HepG2 (cell line): ENCODE data around the gene GTSF1L. TPM values are rescaled to one million over a fixed set of nuclear protein-coding genes. Genes with fewer than 3 reads are reported as not detected.

Experiments
- ATAC-seq: fragments of 200-7000 bp; cut with Tn5 transposase; 3 replicates; pipeline ENCODE4 v1.9.1; 2020; ENCODE audit warnings: mild to moderate bottlenecking, moderate library complexity
- BruUV-seq: library from RNA; stranded (reverse); fragments of 400-500 nt; replicated peaks from 2 replicates; lab custom pipeline; 2021; lab: Mats Ljungman, UMichigan
- CTCF ChIA-PET: fragments of 300-600 bp; formaldehyde crosslinking; extraction: SDS; loops from one replicate; lab custom pipeline; 2021; ENCODE audit warnings: low total read pairs, inconsistent platforms, low intra/inter-chr PET ratio; lab: Yijun Ruan, JAX
- POLR2A ChIA-PET: fragments of 350-600 bp; sonication (Branson Sonifier 250); formaldehyde crosslinking; loops from one replicate; lab custom pipeline; 2020; ENCODE audit warnings: antibody characterized with exemption, inconsistent platforms; lab: Yijun Ruan, JAX
- DNase-seq: peaks from one replicate; pipeline ENCODE4 v3.0.0-alpha.2; 2015; ENCODE audit warnings: low spot score
- FAIRE-seq: peaks from 3 replicates; lab custom pipeline; 2011; peaks lifted over from hg19 to GRCh38; lab: Jason Lieb, UNC
- H2AFZ ChIP-seq: one replicate; pipeline ENCODE4 v1.6.1; 2011; ENCODE audit warnings: low read length, inconsistent platforms
- H3K27ac ChIP-seq: fragments of 300-600 bp; 3 replicates; pipeline ENCODE4 v1.8.0; 2011; ENCODE audit warnings: mixed run types, mild to moderate bottlenecking, mixed read lengths, low read length, inconsistent platforms; ENCODE audit not compliant: insufficient read depth; ENCODE audit errors: extremely low read length
- H3K27me3 ChIP-seq, 2 experiments: fragments of 200-600 bp in 1 of 2; 2 replicates in 1 of 2; 3 replicates in 1 of 2; pipeline versions ENCODE4 v1.6.0 to v1.8.0; 2011; ENCODE audit warnings: low read length in 2 of 2, mild to moderate bottlenecking in 2 of 2, moderate library complexity in 2 of 2, inconsistent platforms in 1 of 2; ENCODE audit not compliant: insufficient read depth in 2 of 2, control insufficient read depth in 1 of 2
- H3K36me3 ChIP-seq, 2 experiments: fragments of 200-600 bp in 1 of 2; replicated peaks in 1 of 2; 2 replicates in 1 of 2; 3 replicates in 1 of 2; pipeline versions ENCODE4 v1.5.1 to v1.8.0; 2011; ENCODE audit warnings: low read length in 2 of 2, inconsistent platforms in 1 of 2; ENCODE audit not compliant: insufficient read depth in 2 of 2, control insufficient read depth in 1 of 2
- H3K4me1 ChIP-seq: 2 replicates; pipeline ENCODE4 v1.5.1; 2012; ENCODE audit warnings: low read length, inconsistent platforms; ENCODE audit not compliant: insufficient read depth
- H3K4me2 ChIP-seq: 2 replicates; pipeline ENCODE4 v1.6.0; 2011; ENCODE audit warnings: low read depth, low read length, inconsistent platforms
- H3K4me3 ChIP-seq, 3 experiments: fragments of 200-600 bp in 1 of 3; sonication (generic), shearing (Covaris generic) in 1 of 3; replicated peaks in 1 of 3; 2 replicates each; pipeline ENCODE4 v1.5.1; 2011 to 2016; ENCODE audit warnings: low read length in 3 of 3, inconsistent platforms in 2 of 3, low read depth in 2 of 3, mild to moderate bottlenecking in 2 of 3, control low read depth in 1 of 3, mixed read lengths in 1 of 3; ENCODE audit not compliant: insufficient read depth in 1 of 3
- H3K79me2 ChIP-seq: one replicate; pipeline ENCODE4 v1.6.1; 2011; ENCODE audit warnings: low read length, inconsistent platforms; ENCODE audit not compliant: insufficient read depth
- H3K9ac ChIP-seq: 2 replicates; pipeline ENCODE4 v1.6.0; 2011; ENCODE audit warnings: mild to moderate bottlenecking, low read depth, low read length, inconsistent platforms; ENCODE audit not compliant: insufficient read depth
- H3K9me3 ChIP-seq: 2 replicates; pipeline ENCODE4 v1.5.1; 2012; ENCODE audit warnings: mild to moderate bottlenecking, low read length
- H4K20me1 ChIP-seq: 2 replicates; pipeline ENCODE4 v1.6.0; 2011; ENCODE audit warnings: inconsistent platforms, mild to moderate bottlenecking, low read length, moderate library complexity; ENCODE audit not compliant: insufficient read depth
- NCOR1 ChIP-seq: fragments of 200-600 bp; sonication (generic); IDR thresholded peaks from 2 replicates; pipeline ENCODE4 v1.7.0; 2017; ENCODE audit warnings: antibody characterized with exemption, low read length, borderline replicate concordance
- WGBS: methylation state at CpG from one replicate; pipeline ENCODE4 v1.1.6; 2017; ENCODE audit warnings: low lambda C conversion rate; 5-methylcytosine and 5-hydroxymethylcytosine counted together
- in situ Hi-C: cut with HindIII; loops from 2 replicates; pipeline ENCODE4 v1.10.0; 2017; ENCODE audit warnings: low pct_unique_long_range_greater_than_20kb; ENCODE audit not compliant: extremely low pct_ligation_motif_present
- intact Hi-C: fragments of 100-400 bp; cut with micrococcal nuclease; formaldehyde crosslinking; loops from one replicate; pipeline ENCODE4 v1.10.0; 2022; ENCODE audit not compliant: unreplicated experiment
- polyA plus RNA-seq, 8 experiments: library from polyadenylated mRNA; depleted of rRNA in 3 of 8; stranded (reverse) in 7 of 8; unstranded in 1 of 8; fragments of >200 nt; fragmentation: Illumina TruSeq in 4 of 8; extraction: Trizol in 4 of 8; gene quantifications; 2 replicates each; pipeline versions ENCODE4 v1.2.1 to v1.2.3, GENCODE V29; 2011 to 2016; ENCODE audit warnings: low read depth in 4 of 8, missing spikeins in 1 of 8, mixed read lengths in 1 of 8; ENCODE audit not compliant: insufficient read depth in 1 of 8
- total RNA-seq, 5 experiments: library from RNA; depleted of rRNA; stranded (reverse); fragments of >200 nt; fragmentation: Illumina TruSeq; extraction: Trizol; gene quantifications; 2 replicates each; pipeline ENCODE4 v1.2.3, GENCODE V29; 2016; ENCODE audit warnings: low read depth in 1 of 5
- TF ChIP-seq, protein P1 (sequence below): sonication (generic); formaldehyde crosslinking; IDR thresholded peaks from 2 replicates; pipeline ENCODE4 v1.5.0; 2020; ENCODE audit warnings: mild to moderate bottlenecking, missing genetic modification reagents, moderate library complexity
- TF ChIP-seq, protein P2 (sequence below): sonication (generic); formaldehyde crosslinking; IDR thresholded peaks from 2 replicates; pipeline ENCODE4 v1.4.0; 2020; ENCODE audit warnings: mild to moderate bottlenecking, missing genetic modification reagents

Gene GTSF1L
- total and polyA plus RNA-seq, 2 of the 13 experiments (the other 11 are each of a cell fraction or from before 2014, with no cell fraction given): not detected

DNA sequence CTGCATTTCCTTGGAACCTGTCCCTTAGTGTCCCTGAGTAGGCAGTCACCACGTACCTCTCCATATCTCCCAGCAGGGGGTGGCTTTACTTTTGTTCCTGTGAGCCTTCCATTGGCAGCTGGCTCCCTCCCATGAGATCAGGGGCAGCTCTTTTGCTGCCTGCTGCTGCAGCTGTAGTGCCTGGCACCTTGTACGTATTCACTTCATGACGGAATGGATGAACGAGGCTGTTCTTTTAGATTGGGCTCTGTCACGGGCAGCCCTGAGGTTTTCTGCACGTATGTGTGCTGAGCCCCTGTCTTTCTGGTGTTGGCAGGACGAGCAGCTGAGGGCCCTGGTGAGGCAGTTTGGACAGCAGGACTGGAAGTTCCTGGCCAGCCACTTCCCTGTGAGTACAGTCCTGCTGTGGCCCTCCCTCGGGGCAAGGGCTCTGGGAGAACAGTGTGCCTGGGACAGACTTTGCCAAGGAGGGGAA is 45.3 kb downstream of the GTSF1L start:
- FAIRE-seq (no peak), ATAC-seq (peak; percentile 83), DNase-seq (no peak)
- H2AFZ ChIP-seq: no peak overlapping the region
- H3K9ac ChIP-seq: no peak overlapping the region
- peaks cover 10% of the 10 kb centered on the region for H3K4me1 ChIP-seq
- no peaks in the 10 kb centered on the region for H3K27me3 ChIP-seq
- POLR2A ChIA-PET: no interaction called here
- CTCF ChIA-PET: no interaction called here
- H3K9me3 ChIP-seq: no peaks in the 10 kb centered on the region
- 94% methylated on average over 8 of the region's 8 CpGs for WGBS
- H3K79me2 ChIP-seq: no peaks in the 10 kb centered on the region
- intact Hi-C loops (no loop called here), in situ Hi-C loops (no loop called here)
- H3K4me3 ChIP-seq: no peak overlapping the region
- peaks cover 8 to 35% of the 10 kb centered on the region in 2 experiments; a peak in 4 of 5 replicates for H3K36me3 ChIP-seq
- H4K20me1 ChIP-seq: no peaks in the 10 kb centered on the region
- TF ChIP-seq NCOR1: no peak
- TF ChIP-seq, protein P1, sequence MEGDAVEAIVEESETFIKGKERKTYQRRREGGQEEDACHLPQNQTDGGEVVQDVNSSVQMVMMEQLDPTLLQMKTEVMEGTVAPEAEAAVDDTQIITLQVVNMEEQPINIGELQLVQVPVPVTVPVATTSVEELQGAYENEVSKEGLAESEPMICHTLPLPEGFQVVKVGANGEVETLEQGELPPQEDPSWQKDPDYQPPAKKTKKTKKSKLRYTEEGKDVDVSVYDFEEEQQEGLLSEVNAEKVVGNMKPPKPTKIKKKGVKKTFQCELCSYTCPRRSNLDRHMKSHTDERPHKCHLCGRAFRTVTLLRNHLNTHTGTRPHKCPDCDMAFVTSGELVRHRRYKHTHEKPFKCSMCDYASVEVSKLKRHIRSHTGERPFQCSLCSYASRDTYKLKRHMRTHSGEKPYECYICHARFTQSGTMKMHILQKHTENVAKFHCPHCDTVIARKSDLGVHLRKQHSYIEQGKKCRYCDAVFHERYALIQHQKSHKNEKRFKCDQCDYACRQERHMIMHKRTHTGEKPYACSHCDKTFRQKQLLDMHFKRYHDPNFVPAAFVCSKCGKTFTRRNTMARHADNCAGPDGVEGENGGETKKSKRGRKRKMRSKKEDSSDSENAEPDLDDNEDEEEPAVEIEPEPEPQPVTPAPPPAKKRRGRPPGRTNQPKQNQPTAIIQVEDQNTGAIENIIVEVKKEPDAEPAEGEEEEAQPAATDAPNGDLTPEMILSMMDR (CRISPR knock-in tag): 0 out of 2 replicates have a peak, but pooled peaks have one; percentile 25
- TF ChIP-seq, protein P2, sequence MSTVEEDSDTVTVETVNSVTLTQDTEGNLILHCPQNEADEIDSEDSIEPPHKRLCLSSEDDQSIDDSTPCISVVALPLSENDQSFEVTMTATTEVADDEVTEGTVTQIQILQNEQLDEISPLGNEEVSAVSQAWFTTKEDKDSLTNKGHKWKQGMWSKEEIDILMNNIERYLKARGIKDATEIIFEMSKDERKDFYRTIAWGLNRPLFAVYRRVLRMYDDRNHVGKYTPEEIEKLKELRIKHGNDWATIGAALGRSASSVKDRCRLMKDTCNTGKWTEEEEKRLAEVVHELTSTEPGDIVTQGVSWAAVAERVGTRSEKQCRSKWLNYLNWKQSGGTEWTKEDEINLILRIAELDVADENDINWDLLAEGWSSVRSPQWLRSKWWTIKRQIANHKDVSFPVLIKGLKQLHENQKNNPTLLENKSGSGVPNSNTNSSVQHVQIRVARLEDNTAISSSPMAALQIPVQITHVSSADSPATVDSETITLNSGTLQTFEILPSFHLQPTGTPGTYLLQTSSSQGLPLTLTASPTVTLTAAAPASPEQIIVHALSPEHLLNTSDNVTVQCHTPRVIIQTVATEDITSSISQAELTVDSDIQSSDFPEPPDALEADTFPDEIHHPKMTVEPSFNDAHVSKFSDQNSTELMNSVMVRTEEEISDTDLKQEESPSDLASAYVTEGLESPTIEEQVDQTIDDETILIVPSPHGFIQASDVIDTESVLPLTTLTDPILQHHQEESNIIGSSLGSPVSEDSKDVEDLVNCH (CRISPR knock-in tag): no peak
- no peak overlapping the region for H3K4me2 ChIP-seq
- BruUV-seq: no TSS peak
- H3K27ac ChIP-seq: no peak overlapping the region
